MCF 10A (cell line): Measurements from ENCODE around the gene C1QL2. TPM values are rescaled to one million over a fixed set of nuclear protein-coding genes. Genes with fewer than 3 reads are reported as not detected.

Source experiments
- BruUV-seq: library from RNA; stranded (reverse); fragments of 400-500 nt; replicated peaks from 2 replicates; lab custom pipeline; 2021; lab: Mats Ljungman, UMichigan
- CTCF ChIA-PET: fragments of 300-600 bp; sonication (Branson Sonifier 250); formaldehyde crosslinking; extraction: SDS; loops from one replicate; lab custom pipeline; 2021; ENCODE audit warnings: antibody characterized with exemption, inconsistent platforms; lab: Yijun Ruan, JAX
- POLR2A ChIA-PET: fragments of 300-600, 350-650 bp; sonication (Branson Sonifier 250); formaldehyde crosslinking; extraction: SDS; loops from one replicate; lab custom pipeline; 2020; ENCODE audit warnings: antibody characterized with exemption, inconsistent platforms; lab: Yijun Ruan, JAX
- DNase-seq: peaks from one replicate; pipeline ENCODE4 v3.0.0-alpha.2; 2018; ENCODE audit not compliant: unreplicated experiment
- H3K27ac Mint-ChIP-seq: one replicate; pipeline ENCODE4 v1.8.0; 2022; ENCODE audit warnings: mild to moderate bottlenecking, low read depth, mixed read lengths; ENCODE audit not compliant: unreplicated experiment
- H3K27me3 Mint-ChIP-seq: one replicate; pipeline ENCODE4 v1.8.0; 2022; ENCODE audit warnings: mixed read lengths; ENCODE audit not compliant: insufficient read depth, unreplicated experiment
- H3K36me3 Mint-ChIP-seq: one replicate; pipeline ENCODE4 v1.8.0; 2022; ENCODE audit warnings: mild to moderate bottlenecking, moderate library complexity, mixed read lengths; ENCODE audit not compliant: insufficient read depth, unreplicated experiment
- H3K4me1 Mint-ChIP-seq: one replicate; pipeline ENCODE4 v1.8.0; 2022; ENCODE audit warnings: mixed read lengths; ENCODE audit not compliant: insufficient read depth, unreplicated experiment
- H3K4me3 Mint-ChIP-seq: one replicate; pipeline ENCODE4 v1.8.0; 2022; ENCODE audit warnings: mild to moderate bottlenecking, moderate library complexity, mixed read lengths; ENCODE audit not compliant: unreplicated experiment
- H3K9me3 Mint-ChIP-seq: one replicate; pipeline ENCODE4 v1.8.0; 2022; ENCODE audit warnings: mixed read lengths; ENCODE audit not compliant: unreplicated experiment
- intact Hi-C: fragments of 100-400 bp; cut with micrococcal nuclease; formaldehyde crosslinking; loops from 2 replicates; pipeline ENCODE4 v1.14.1; 2022
- total RNA-seq: library from RNA; stranded (reverse); gene quantifications from 2 replicates; pipeline ENCODE4 v1.2.3, GENCODE V29; 2022
- TF ChIP-seq, protein P1 (sequence below): fragments of 200-600 bp; IDR thresholded peaks from one replicate; pipeline ENCODE4 v1.8.0; 2022; ENCODE audit warnings: antibody characterized with exemption, mild to moderate bottlenecking; ENCODE audit not compliant: unreplicated experiment

C1QL2 gene
- total RNA-seq, 1 experiment from 2014 or later, result not detected

DNA sequence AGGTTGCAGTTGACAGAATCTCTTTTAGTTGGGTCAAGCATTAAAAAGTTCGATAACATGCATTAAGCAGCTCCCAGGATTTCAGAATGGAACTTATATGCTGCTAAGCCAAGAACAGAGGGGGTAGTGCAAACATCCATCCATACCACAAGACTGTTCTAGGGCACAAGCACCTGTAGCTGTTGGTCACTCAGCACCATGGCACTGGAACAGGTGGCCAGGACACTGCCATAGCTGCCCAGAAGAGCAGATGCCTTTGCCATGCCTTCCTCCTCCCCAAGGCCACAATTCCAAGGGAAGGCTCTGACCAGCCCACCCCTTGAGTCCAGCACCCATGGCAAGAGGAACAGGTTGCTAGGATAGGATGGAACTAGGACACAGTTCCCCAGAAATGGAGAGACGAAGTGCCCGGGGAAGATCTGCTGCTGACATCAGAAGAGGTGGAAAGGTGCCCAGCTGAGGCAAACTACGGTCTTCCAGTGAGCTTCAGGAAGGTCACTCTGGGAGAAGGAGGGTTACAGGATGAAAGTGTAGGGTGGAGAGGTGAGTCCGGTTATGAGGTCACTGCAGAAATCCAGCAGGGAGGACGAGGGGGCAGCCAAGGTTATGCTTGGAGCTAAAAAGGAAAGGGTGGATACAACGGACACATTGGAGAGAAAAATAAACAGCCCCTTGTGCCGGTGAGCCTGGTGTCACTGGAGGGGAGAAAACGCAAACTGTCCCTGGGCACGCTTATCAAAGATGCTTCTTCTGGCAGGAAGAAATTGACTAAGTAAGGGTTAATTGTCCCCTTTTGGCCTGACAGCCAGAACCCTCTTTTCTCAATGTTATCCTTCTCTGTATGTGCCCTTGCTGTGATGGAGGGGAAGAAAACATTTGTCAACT is 41.9 kb downstream of the C1QL2 start:
- no peak overlapping the region for H3K27ac Mint-ChIP-seq
- CTCF ChIA-PET, result interaction anchor here (0.6 kb wide), 1 partner anchor 348 kb away, joined by 5 read pairs; no protein-coding TSS in a partner anchor
- no peaks in the 10 kb centered on the region for H3K4me1 Mint-ChIP-seq
- peaks cover 66% of the 10 kb centered on the region for H3K27me3 Mint-ChIP-seq
- POLR2A ChIA-PET, result no interaction called here
- no peaks in the 10 kb centered on the region for H3K36me3 Mint-ChIP-seq
- no TSS peak for BruUV-seq
- no peak overlapping the region for H3K4me3 Mint-ChIP-seq
- intact Hi-C loops, result no loop called here
- TF ChIP-seq, protein P1, sequence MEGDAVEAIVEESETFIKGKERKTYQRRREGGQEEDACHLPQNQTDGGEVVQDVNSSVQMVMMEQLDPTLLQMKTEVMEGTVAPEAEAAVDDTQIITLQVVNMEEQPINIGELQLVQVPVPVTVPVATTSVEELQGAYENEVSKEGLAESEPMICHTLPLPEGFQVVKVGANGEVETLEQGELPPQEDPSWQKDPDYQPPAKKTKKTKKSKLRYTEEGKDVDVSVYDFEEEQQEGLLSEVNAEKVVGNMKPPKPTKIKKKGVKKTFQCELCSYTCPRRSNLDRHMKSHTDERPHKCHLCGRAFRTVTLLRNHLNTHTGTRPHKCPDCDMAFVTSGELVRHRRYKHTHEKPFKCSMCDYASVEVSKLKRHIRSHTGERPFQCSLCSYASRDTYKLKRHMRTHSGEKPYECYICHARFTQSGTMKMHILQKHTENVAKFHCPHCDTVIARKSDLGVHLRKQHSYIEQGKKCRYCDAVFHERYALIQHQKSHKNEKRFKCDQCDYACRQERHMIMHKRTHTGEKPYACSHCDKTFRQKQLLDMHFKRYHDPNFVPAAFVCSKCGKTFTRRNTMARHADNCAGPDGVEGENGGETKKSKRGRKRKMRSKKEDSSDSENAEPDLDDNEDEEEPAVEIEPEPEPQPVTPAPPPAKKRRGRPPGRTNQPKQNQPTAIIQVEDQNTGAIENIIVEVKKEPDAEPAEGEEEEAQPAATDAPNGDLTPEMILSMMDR, result no peak
- DNase-seq, result no peak
- H3K9me3 Mint-ChIP-seq, result peaks cover 4% of the 10 kb centered on the region

DNA sequence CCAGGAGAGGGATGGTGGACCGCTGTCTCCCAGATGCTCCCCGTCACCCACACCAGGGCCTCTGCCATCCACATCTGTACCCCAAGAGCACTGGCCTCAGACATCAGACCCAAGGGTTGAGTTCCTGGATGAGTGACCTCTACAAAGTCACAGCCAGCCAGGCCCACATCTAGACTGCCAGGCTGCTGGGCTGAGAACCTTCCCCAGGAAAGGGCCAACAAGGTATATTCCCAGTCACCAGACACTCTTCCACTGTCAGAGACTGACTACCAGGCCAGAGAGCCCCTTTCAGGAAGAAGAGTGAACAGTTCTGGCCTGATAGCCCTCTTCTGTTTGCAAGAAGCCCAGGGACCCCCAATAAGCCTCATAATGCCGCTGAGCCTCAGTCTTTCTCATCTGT is 44.3 kb downstream of the C1QL2 start:
- POLR2A ChIA-PET, result no interaction called here
- intact Hi-C loops, result no loop called here

DNA sequence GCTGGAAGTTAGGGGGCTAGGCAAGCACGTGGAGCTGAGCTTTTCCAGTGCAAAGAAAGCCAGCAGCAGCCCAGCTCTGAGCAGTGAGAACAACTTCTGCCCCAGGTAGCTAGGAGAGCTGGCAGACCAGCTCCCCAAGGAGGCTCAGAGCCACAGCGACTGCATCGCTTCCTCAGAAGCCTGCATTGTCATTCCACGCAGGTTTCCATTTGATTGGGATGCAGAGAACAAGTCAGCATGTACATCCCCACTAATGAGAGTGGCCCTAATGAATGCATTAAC is 45.1 kb downstream of the C1QL2 start:
- TF ChIP-seq, protein P1, result no peak
- peaks cover 20% of the 10 kb centered on the region for H3K9me3 Mint-ChIP-seq
- ChIA-PET POLR2A (no interaction called here), CTCF (interaction anchor here (1.6 kb wide), 1 partner anchor 10 kb away, joined by 5 read pairs; no protein-coding TSS in a partner anchor)
- peaks cover 44% of the 10 kb centered on the region for H3K27me3 Mint-ChIP-seq
- no peaks in the 10 kb centered on the region for H3K36me3 Mint-ChIP-seq
- intact Hi-C loops, result no loop called here
- no peaks in the 10 kb centered on the region for H3K4me1 Mint-ChIP-seq
- no peak for DNase-seq
- no peak overlapping the region for H3K27ac Mint-ChIP-seq
- H3K4me3 Mint-ChIP-seq, result no peak overlapping the region
- BruUV-seq, result no TSS peak

More for the DNA sequence above, 44.3 kb downstream of the C1QL2 start:
- no TSS peak for BruUV-seq
- DNase-seq, result no peak
- peaks cover 47% of the 10 kb centered on the region for H3K27me3 Mint-ChIP-seq
- H3K4me1 Mint-ChIP-seq, result no peaks in the 10 kb centered on the region
- no peak overlapping the region for H3K4me3 Mint-ChIP-seq
- H3K27ac Mint-ChIP-seq, result no peak overlapping the region
- no peaks in the 10 kb centered on the region for H3K36me3 Mint-ChIP-seq
- peaks cover 20% of the 10 kb centered on the region for H3K9me3 Mint-ChIP-seq
- TF ChIP-seq, protein P1, result no peak
- CTCF ChIA-PET, result no interaction called here

DNA sequence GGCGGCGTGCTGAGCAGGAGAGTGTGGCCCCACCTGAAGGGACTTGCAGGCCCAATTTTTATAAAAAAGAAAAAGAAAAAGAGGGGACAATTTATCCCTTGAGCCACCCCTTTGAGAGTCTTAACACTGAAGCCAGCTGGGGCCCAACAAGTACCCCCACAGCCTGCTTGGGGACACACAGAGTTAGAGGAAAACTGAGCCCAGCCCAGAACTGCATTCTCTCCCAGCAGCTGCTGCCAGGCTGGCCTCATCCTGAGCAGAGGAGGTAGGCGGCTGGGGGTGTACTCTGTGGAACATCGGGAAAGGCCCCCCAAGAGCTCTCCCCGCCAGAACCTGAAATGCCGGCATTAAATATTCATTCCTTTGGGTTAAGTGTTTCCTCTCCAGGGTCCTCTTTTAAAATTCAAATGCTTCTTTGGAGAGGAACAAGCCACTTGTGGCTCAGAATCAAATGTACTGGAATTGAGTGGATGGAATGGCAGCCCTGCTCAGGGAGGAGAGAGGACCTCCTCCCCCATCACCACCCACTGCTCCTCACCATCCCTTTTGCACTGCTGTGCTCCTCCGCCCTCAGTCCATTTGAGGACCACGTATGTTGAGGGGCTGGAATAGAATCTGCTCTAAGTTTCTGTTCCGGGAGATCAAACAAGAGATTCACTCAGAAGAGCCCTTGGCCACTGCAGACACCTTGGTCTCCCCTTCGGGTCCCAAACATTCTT is 45.6 kb downstream of the C1QL2 start:
- H3K27ac Mint-ChIP-seq, result no peak overlapping the region
- no peaks in the 10 kb centered on the region for H3K36me3 Mint-ChIP-seq
- no peak overlapping the region for H3K4me3 Mint-ChIP-seq
- DNase-seq, result no peak
- ChIA-PET POLR2A (no interaction called here), CTCF (interaction anchor here (0.6 to 1.6 kb wide), 3 partner anchors 10 to 113 kb away, joined by 3 to 6 read pairs (median 5); no protein-coding TSS in a partner anchor)
- H3K9me3 Mint-ChIP-seq, result peaks cover 20% of the 10 kb centered on the region
- BruUV-seq, result no TSS peak
- intact Hi-C loops, result no loop called here
- H3K27me3 Mint-ChIP-seq, result peaks cover 39% of the 10 kb centered on the region
- no peaks in the 10 kb centered on the region for H3K4me1 Mint-ChIP-seq
- TF ChIP-seq, protein P1, result no peak
